ENCODE results near the gene MPPED1. TPM values are rescaled to one million over a fixed set of nuclear protein-coding genes. Genes with fewer than 3 reads are reported as not detected.

The MPPED1 gene
- total RNA-seq, 2 donors from 2014 or later: not detected

DNA sequence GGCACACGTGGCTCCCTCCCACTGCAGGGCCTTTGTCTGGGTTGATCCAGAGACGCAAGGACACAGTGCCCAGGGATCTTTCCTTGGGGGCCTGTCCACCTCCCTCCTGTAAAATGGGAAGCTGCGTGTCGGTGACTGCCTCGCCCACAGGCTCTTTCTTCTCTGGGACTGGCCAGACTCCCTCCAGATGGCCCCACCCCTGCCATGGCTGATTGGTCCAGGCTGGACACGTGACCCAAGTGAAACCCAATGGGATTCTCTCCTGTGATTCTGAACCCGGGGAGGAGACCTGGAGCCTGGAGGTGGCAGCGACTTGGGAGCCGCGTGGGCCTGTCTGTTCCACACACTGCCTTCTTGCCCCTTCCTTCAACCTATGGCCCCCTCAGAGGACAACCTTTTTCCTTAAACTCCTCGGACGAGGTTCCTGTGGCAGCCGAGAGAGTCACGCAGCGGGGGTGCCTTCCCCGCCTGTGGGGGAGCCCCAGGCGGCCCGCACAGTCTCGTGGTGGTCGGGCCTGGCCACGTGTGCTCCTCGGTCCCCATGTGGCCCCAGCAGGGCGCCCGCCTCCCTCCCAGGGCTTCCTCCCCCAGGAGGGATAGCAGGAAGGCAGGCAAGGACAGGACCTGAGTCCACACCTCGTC is 12.4 kb upstream of the MPPED1 start:
- DNase-seq: no peak
- intact Hi-C loops (cut with DNase I): no loop called here
- Histone ChIP-seq H3K9me3 (no peaks in the 10 kb centered on the region), H3K27ac (no peak overlapping the region), H3K4me1 (no peaks in the 10 kb centered on the region), H3K27me3 (peaks cover 0 to 9% of the 10 kb centered on the region in 2 donors), H3K36me3 (replicated peaks in 1 of 2; ENCODE audit: insufficient read depth in 1 of 2, low read depth in 2 of 2) (no peaks in the 10 kb centered on the region), H3K4me3 (no peak overlapping the region)
- TF ChIP-seq, protein P1, sequence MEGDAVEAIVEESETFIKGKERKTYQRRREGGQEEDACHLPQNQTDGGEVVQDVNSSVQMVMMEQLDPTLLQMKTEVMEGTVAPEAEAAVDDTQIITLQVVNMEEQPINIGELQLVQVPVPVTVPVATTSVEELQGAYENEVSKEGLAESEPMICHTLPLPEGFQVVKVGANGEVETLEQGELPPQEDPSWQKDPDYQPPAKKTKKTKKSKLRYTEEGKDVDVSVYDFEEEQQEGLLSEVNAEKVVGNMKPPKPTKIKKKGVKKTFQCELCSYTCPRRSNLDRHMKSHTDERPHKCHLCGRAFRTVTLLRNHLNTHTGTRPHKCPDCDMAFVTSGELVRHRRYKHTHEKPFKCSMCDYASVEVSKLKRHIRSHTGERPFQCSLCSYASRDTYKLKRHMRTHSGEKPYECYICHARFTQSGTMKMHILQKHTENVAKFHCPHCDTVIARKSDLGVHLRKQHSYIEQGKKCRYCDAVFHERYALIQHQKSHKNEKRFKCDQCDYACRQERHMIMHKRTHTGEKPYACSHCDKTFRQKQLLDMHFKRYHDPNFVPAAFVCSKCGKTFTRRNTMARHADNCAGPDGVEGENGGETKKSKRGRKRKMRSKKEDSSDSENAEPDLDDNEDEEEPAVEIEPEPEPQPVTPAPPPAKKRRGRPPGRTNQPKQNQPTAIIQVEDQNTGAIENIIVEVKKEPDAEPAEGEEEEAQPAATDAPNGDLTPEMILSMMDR (IDR thresholded peaks at IDR 0.05): no peak
- no peak for TF ChIP-seq POLR2A (IDR thresholded peaks at IDR 0.05)
- ATAC-seq: no peak
- WGBS, 2 donors: 42 to 70% methylated on average over 2 to 25 of the region's 25 CpGs

- no peak for TF ChIP-seq POLR2A (IDR thresholded peaks at IDR 0.05)
- TF ChIP-seq, protein P1 (IDR thresholded peaks at IDR 0.05): no peak
- ATAC-seq: no peak
- no peak overlapping the region for H3K4me3 ChIP-seq
- H3K36me3 ChIP-seq (replicated peaks in 1 of 2; ENCODE audit: insufficient read depth in 1 of 2, low read depth in 2 of 2): no peaks in the 10 kb centered on the region
- no peaks in the 10 kb centered on the region for H3K4me1 ChIP-seq
- peaks cover 0 to 9% of the 10 kb centered on the region in 2 donors for H3K27me3 ChIP-seq
- intact Hi-C loops (cut with DNase I): no loop called here
- H3K9me3 ChIP-seq: no peaks in the 10 kb centered on the region
- no peak overlapping the region for H3K27ac ChIP-seq
- WGBS, 2 donors: 64% methylated on average over 6 of the region's 6 CpGs; no CpG with 5 or more reads in 1 of the 2 donors
- no peak for DNase-seq
Measured at GRCh38 chr22:43399980-43400358, 11.8 kb upstream of the MPPED1 start.

DNA sequence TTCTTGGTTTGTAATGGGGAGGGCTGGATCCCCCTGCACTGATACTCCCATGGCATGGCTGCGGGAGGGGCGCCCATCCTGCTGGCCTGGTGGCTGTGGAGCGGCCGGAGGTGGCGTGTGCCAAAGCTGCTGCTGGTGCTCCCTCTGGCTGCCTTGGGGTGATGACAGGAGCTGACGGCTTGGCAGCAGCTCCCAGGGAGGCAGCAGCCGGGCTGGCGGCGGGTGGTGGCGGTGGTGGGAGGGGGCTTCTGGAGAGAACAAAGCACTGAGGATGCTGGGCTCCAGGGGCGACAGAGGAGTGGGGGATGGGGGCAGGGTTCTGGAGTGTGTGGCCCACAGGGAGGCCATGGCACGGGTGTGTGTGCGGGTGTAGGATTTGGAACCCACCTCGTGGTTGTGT is 11.4 kb upstream of the MPPED1 start:
- H3K27ac ChIP-seq: no peak overlapping the region
- H3K4me3 ChIP-seq: no peak overlapping the region
- H3K9me3 ChIP-seq: no peaks in the 10 kb centered on the region
- TF ChIP-seq, protein P1 (IDR thresholded peaks at IDR 0.05): no peak
- no peak for TF ChIP-seq POLR2A (IDR thresholded peaks at IDR 0.05)
- DNase-seq (no peak), ATAC-seq (no peak)
- intact Hi-C loops (cut with DNase I): no loop called here
- WGBS, 2 donors: 47 to 49% methylated on average over 5 to 14 of the region's 14 CpGs
- H3K36me3 ChIP-seq (replicated peaks in 1 of 2; ENCODE audit: insufficient read depth in 1 of 2, low read depth in 2 of 2): no peaks in the 10 kb centered on the region
- H3K4me1 ChIP-seq: no peaks in the 10 kb centered on the region
- H3K27me3 ChIP-seq: peaks cover 0 to 9% of the 10 kb centered on the region in 2 donors

DNA sequence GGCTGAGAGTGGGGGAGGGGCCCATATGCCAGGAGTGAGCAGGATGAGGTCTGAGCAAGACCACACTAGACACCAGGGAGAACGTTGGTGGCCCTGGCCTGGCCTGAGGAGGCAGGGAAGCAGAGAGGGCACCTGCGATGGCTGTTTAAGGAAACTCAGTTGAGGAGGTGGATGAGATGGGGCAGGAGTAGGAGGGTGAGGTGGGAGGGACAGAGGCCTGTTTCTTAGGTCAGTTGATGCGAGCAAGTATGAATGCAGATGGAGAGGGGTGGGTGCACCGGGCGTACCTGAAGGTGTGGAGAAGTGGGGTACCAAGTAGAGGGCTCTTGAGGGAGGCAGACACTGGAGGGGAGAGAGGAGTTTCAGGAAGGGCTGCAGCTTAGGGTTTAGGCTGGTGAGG is 10.6 kb upstream of the MPPED1 start:
- Histone ChIP-seq H3K36me3 (replicated peaks in 1 of 2; ENCODE audit: insufficient read depth in 1 of 2, low read depth in 2 of 2) (no peaks in the 10 kb centered on the region), H3K9me3 (no peaks in the 10 kb centered on the region), H3K4me3 (no peak overlapping the region), H3K27me3 (peaks cover 0 to 9% of the 10 kb centered on the region in 2 donors), H3K27ac (no peak overlapping the region), H3K4me1 (no peaks in the 10 kb centered on the region)
- DNase-seq: no peak
- no peak for TF ChIP-seq POLR2A (IDR thresholded peaks at IDR 0.05)
- TF ChIP-seq, protein P1 (IDR thresholded peaks at IDR 0.05): no peak
- intact Hi-C loops (cut with DNase I): no loop called here
- 62 to 65% methylated on average over 5 of the region's 5 CpGs for WGBS, 2 donors
- ATAC-seq: no peak

DNA sequence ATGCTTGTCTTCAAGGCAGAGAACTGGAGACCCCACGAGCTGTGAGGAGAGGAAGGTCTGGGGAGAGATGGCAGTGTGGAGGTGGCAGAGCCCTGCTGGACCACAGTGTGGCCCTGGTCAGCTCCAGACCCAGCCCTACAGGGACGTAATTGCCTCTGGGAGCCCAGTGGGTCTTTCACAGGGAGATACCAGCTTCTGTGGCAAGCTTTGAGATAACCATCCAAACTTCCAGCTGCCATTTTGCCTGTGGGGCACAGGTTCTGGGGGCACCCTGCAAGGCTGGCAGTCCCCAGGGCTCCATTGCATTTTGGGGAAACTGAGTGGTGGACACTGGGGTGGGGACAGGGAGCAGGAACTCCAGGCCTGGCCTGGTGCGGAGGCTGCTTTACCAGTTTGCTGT is 10.2 kb upstream of the MPPED1 start:
- Histone ChIP-seq H3K4me3 (no peak overlapping the region), H3K4me1 (no peaks in the 10 kb centered on the region), H3K36me3 (replicated peaks in 1 of 2; ENCODE audit: insufficient read depth in 1 of 2, low read depth in 2 of 2) (no peaks in the 10 kb centered on the region), H3K9me3 (no peaks in the 10 kb centered on the region), H3K27me3 (peaks cover 0 to 7% of the 10 kb centered on the region in 2 donors), H3K27ac (no peak overlapping the region)
- TF ChIP-seq, protein P1 (IDR thresholded peaks at IDR 0.05): no peak
- no peak for TF ChIP-seq POLR2A (IDR thresholded peaks at IDR 0.05)
- ATAC-seq: no peak
- WGBS, 2 donors: 48 to 57% methylated on average over 2 to 3 of the region's 3 CpGs
- no peak for DNase-seq
- intact Hi-C loops (cut with DNase I): no loop called here

All from body of pancreas (tissue), 4 donors.